Tibial nerve (tissue), 4 donors: ENCODE results near the gene CARMIL1. TPM values are rescaled to one million over a fixed set of nuclear protein-coding genes. Genes with fewer than 3 reads are reported as not detected.

Experiments
- DNase-seq, 2 donors: peaks; one replicate each; pipeline ENCODE4 v3.0.0-alpha.2; 2019; ENCODE audit warnings: low spot score in 2 of 2
- H3K27ac ChIP-seq, 4 donors: fragments of 200-600 bp; sonication (generic) in 3 of 4; one replicate each; pipeline ENCODE4 v1.5.1; 2017 to 2019; ENCODE audit warnings: mild to moderate bottlenecking in 1 of 4
- H3K27me3 ChIP-seq, 2 donors: fragments of 200-600 bp; sonication (generic) in 1 of 2; one replicate each; pipeline versions ENCODE4 v1.5.1 to v1.6.0; 2017 to 2019
- H3K36me3 ChIP-seq, 3 donors: fragments of 200-600 bp; sonication (generic); one replicate each; pipeline ENCODE4 v1.5.1; 2018 to 2019
- H3K4me1 ChIP-seq, 4 donors: fragments of 200-600 bp; sonication (generic) in 3 of 4; one replicate each; pipeline ENCODE4 v1.5.1; 2017 to 2019
- H3K4me3 ChIP-seq, 4 donors: fragments of 200-600 bp; sonication (generic) in 3 of 4; one replicate each; pipeline ENCODE4 v1.5.1; 2017 to 2019; ENCODE audit warnings: mild to moderate bottlenecking in 1 of 4, moderate library complexity in 1 of 4
- H3K9me3 ChIP-seq, 4 donors: fragments of 200-600 bp; sonication (generic) in 3 of 4; one replicate each; pipeline ENCODE4 v1.5.1; 2017 to 2019
- CTCF ChIP-seq, 5 experiments: fragments of 200-600 bp in 3 of 5; fragments of 450-650 bp in 2 of 5; sonication (generic) in 3 of 5; IDR thresholded peaks; one replicate each; pipeline ENCODE4 v1.5.1; 2016 to 2019; ENCODE audit warnings: antibody characterized with exemption in 5 of 5, mild to moderate bottlenecking in 3 of 5, moderate library complexity in 2 of 5
- EP300 ChIP-seq, 2 donors: sonication (generic); formaldehyde crosslinking; IDR thresholded peaks; one replicate each; pipeline ENCODE4 v1.6.1; 2017; ENCODE audit warnings: antibody characterized with exemption in 2 of 2, mild to moderate bottlenecking in 1 of 2
- POLR2A ChIP-seq, 2 donors: fragments of 450-650 bp; IDR thresholded peaks; one replicate each; pipeline ENCODE4 v1.6.1; 2017; ENCODE audit warnings: antibody characterized with exemption in 2 of 2, mild to moderate bottlenecking in 2 of 2, moderate library complexity in 2 of 2
- whole genome bisulfite sequencing, 2 donors: methylation state at CpG; one replicate each; pipeline ENCODE4 v1.1.5; 2018; 5-methylcytosine and 5-hydroxymethylcytosine counted together
- total RNA-seq, 4 donors: library from RNA; depleted of rRNA; stranded (reverse); fragments of >200 nt; gene quantifications; one replicate each; pipeline ENCODE4 v1.1.0, GENCODE V29; 2016

CARMIL1 gene
- total RNA-seq, 4 donors from 2014 or later: 29.1 to 43.5 (median 34.1) TPM

- Histone ChIP-seq H3K27me3 (no peaks in the 10 kb centered on the region), H3K36me3 (peaks cover 0 to 11% (median 0%) of the 10 kb centered on the region in 3 donors), H3K9me3 (no peaks in the 10 kb centered on the region), H3K27ac (no peak overlapping the region), H3K4me1 (no peaks in the 10 kb centered on the region), H3K4me3 (no peak overlapping the region)
- no peak for DNase-seq
- TF ChIP-seq POLR2A (IDR thresholded peaks at IDR 0.05) (no peak), EP300 (IDR thresholded peaks at IDR 0.05) (no peak), CTCF (IDR thresholded peaks at IDR 0.05) (no peak)
- 91 to 93% methylated on average over 5 of the region's 5 CpGs for WGBS, 2 donors
These were observed 255.9 kb downstream of the CARMIL1 start for GRCh38 chr6:25534942-25535631.

- no peak for DNase-seq
- H3K36me3 ChIP-seq: peaks cover 0 to 15% (median 0%) of the 10 kb centered on the region in 3 donors
- H3K27me3 ChIP-seq: no peaks in the 10 kb centered on the region
- no peaks in the 10 kb centered on the region for H3K4me1 ChIP-seq
- no peak overlapping the region for H3K27ac ChIP-seq
- no peak overlapping the region for H3K4me3 ChIP-seq
- WGBS, 2 donors: 75 to 76% methylated on average over 4 of the region's 4 CpGs
- no peaks in the 10 kb centered on the region for H3K9me3 ChIP-seq
- TF ChIP-seq POLR2A (IDR thresholded peaks at IDR 0.05) (no peak), EP300 (IDR thresholded peaks at IDR 0.05) (no peak), CTCF (IDR thresholded peaks at IDR 0.05) (no peak)
These were observed 256.6 kb downstream of the CARMIL1 start for GRCh38 chr6:25535632-25536225.

- no peak for TF ChIP-seq CTCF (IDR thresholded peaks at IDR 0.05)
- TF ChIP-seq EP300 (IDR thresholded peaks at IDR 0.05): no peak
- TF ChIP-seq POLR2A (IDR thresholded peaks at IDR 0.05): no peak
- Histone ChIP-seq H3K27ac (no peak overlapping the region), H3K4me3 (no peak overlapping the region), H3K4me1 (no peaks in the 10 kb centered on the region), H3K9me3 (no peaks in the 10 kb centered on the region), H3K36me3 (peaks cover 0 to 15% (median 0%) of the 10 kb centered on the region in 3 donors), H3K27me3 (no peaks in the 10 kb centered on the region)
- 56 to 67% methylated on average over 4 of the region's 4 CpGs for WGBS, 2 donors
- DNase-seq: no peak
These were observed 257.6 kb downstream of the CARMIL1 start for GRCh38 chr6:25536781-25537180.

GRCh38 chr6:25537349-25538018 lies 258.3 kb downstream of the CARMIL1 start:
- Histone ChIP-seq H3K4me1 (no peaks in the 10 kb centered on the region), H3K9me3 (no peaks in the 10 kb centered on the region), H3K27ac (no peak overlapping the region), H3K36me3 (peaks cover 0 to 15% (median 0%) of the 10 kb centered on the region in 3 donors), H3K27me3 (no peaks in the 10 kb centered on the region), H3K4me3 (no peak overlapping the region)
- DNase-seq: no peak
- no peak for TF ChIP-seq CTCF (IDR thresholded peaks at IDR 0.05)
- TF ChIP-seq EP300 (IDR thresholded peaks at IDR 0.05): no peak
- TF ChIP-seq POLR2A (IDR thresholded peaks at IDR 0.05): no peak
- 71 to 78% methylated on average over 8 of the region's 8 CpGs for WGBS, 2 donors

GRCh38 chr6:25541228-25541627 lies 262.1 kb downstream of the CARMIL1 start:
- TF ChIP-seq POLR2A (IDR thresholded peaks at IDR 0.05): no peak
- TF ChIP-seq CTCF (IDR thresholded peaks at IDR 0.05): no peak
- TF ChIP-seq EP300 (IDR thresholded peaks at IDR 0.05): no peak
- 93 to 98% methylated on average over 1 of the region's 1 CpG for WGBS, 2 donors
- Histone ChIP-seq H3K27me3 (no peaks in the 10 kb centered on the region), H3K4me3 (no peak overlapping the region), H3K36me3 (peaks cover 0 to 10% (median 0%) of the 10 kb centered on the region in 3 donors), H3K9me3 (no peaks in the 10 kb centered on the region), H3K4me1 (peaks cover 0 to 5% (median 0%) of the 10 kb centered on the region in 4 donors), H3K27ac (no peak overlapping the region)
- no peak for DNase-seq
